Mucosa of descending colon (tissue), 3 donors: Measurements from ENCODE around the gene GATAD2B. TPM values are rescaled to one million over a fixed set of nuclear protein-coding genes. Genes with fewer than 3 reads are reported as not detected.

Experiments
- ATAC-seq: fragments of 200-7000 bp; cut with Tn5 transposase; one replicate; pipeline ENCODE4 v1.9.1; 2020; ENCODE audit warnings: mild to moderate bottlenecking, moderate library complexity
- DNase-seq, 3 donors: peaks; one replicate each; pipeline ENCODE4 v3.0.0-alpha.2; 2020
- H3K36me3 ChIP-seq: fragments of 200-600 bp; one replicate; pipeline ENCODE4 v1.8.0; 2021; ENCODE audit warnings: low read depth, mild to moderate bottlenecking
- H3K4me1 ChIP-seq: fragments of 200-600 bp; one replicate; pipeline ENCODE4 v1.8.0; 2021; ENCODE audit warnings: low read depth, mild to moderate bottlenecking
- H3K4me3 ChIP-seq: fragments of 200-600 bp; one replicate; pipeline ENCODE4 v1.8.0; 2021; ENCODE audit warnings: mild to moderate bottlenecking
- H3K9me3 ChIP-seq: fragments of 200-600 bp; one replicate; pipeline ENCODE4 v1.8.0; 2021; ENCODE audit warnings: mild to moderate bottlenecking
- intact Hi-C, 2 donors: fragments of 100-400 bp; cut with DNase I in 1 of 2; cut with micrococcal nuclease in 1 of 2; formaldehyde crosslinking; loops; one replicate each; pipeline versions ENCODE4 v1.11.0 to v1.11.1; 2022; cut with DNase I, micrococcal nuclease
- total RNA-seq, 3 donors: library from RNA; stranded (reverse); fragmentation: NEBNext Ultra II Directional in 2 of 3; extraction: Animal tissue kit (Norgen Biotek cat#: 25700) in 2 of 3; gene quantifications; one replicate each; pipeline versions ENCODE4 v1.2.1 to v1.2.4, GENCODE V29; 2021 to 2023
- TF ChIP-seq, protein P1 (sequence below): fragments of 200-600 bp; IDR thresholded peaks from one replicate; pipeline ENCODE4 v1.8.0; 2022; ENCODE audit warnings: antibody characterized with exemption, mild to moderate bottlenecking
- donor health status: DM: no; HTN: no; CAD: no; lungs with moderate emphysema.
- donor health status: DM: no; HTN: no; CAD: no.
- donor health status: DM: no; HTN: yes; CAD: no.

The GATAD2B gene
- total RNA-seq, 3 donors from 2014 or later: 34.4 to 64.8 (median 36.3) TPM

DNA sequence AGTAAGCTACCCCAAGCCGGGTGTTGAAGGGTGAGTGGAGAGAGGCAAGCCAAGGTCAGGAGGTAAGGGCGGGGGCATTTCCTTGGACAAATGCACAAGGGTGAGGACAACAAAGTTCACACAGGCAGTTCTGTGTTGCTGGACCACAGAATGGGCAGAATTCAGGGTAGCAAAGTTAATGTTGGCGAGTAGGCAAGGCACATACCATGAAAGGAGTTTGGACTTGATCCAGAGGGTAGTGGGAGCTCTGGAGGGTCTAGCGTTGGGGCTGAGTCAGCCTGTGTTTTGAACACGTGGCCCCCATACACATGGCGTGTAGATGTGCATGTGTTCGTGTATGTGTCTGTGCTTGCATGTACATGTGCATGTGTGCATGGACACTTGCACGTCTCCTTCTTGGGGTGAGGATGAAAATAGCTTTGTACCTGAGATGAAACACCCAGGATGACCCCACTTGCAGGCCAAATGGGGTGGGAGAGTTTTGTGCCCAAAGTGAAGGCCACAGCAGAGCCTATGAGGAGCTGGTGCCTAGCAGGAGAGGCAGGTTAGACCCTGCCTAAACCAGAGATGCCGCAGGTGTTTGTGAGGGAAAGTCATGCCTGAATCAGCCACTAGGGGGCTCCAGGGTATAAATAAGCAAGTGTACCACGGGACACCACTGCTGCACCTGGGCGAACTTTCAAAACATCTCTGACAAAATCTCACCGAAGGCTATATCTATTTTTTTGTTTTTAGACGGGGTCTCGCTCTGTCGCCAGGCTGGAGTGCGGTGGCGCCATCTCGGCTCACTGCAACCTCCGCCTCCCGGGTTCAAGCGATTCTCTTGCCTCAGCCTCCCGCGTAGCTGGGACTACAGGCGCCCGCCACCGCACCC, 125.7 kb downstream of the GATAD2B start:
- H3K9me3 ChIP-seq: no peaks in the 10 kb centered on the region
- intact Hi-C loops: loop anchor here in 1 of 2 donors (10.0 kb wide), 2 partner anchors 148 to 188 kb away; partner anchors contain the start of genes DENND4B and RAB13
- TF ChIP-seq, protein P1, sequence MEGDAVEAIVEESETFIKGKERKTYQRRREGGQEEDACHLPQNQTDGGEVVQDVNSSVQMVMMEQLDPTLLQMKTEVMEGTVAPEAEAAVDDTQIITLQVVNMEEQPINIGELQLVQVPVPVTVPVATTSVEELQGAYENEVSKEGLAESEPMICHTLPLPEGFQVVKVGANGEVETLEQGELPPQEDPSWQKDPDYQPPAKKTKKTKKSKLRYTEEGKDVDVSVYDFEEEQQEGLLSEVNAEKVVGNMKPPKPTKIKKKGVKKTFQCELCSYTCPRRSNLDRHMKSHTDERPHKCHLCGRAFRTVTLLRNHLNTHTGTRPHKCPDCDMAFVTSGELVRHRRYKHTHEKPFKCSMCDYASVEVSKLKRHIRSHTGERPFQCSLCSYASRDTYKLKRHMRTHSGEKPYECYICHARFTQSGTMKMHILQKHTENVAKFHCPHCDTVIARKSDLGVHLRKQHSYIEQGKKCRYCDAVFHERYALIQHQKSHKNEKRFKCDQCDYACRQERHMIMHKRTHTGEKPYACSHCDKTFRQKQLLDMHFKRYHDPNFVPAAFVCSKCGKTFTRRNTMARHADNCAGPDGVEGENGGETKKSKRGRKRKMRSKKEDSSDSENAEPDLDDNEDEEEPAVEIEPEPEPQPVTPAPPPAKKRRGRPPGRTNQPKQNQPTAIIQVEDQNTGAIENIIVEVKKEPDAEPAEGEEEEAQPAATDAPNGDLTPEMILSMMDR: peak; percentile 76

DNA sequence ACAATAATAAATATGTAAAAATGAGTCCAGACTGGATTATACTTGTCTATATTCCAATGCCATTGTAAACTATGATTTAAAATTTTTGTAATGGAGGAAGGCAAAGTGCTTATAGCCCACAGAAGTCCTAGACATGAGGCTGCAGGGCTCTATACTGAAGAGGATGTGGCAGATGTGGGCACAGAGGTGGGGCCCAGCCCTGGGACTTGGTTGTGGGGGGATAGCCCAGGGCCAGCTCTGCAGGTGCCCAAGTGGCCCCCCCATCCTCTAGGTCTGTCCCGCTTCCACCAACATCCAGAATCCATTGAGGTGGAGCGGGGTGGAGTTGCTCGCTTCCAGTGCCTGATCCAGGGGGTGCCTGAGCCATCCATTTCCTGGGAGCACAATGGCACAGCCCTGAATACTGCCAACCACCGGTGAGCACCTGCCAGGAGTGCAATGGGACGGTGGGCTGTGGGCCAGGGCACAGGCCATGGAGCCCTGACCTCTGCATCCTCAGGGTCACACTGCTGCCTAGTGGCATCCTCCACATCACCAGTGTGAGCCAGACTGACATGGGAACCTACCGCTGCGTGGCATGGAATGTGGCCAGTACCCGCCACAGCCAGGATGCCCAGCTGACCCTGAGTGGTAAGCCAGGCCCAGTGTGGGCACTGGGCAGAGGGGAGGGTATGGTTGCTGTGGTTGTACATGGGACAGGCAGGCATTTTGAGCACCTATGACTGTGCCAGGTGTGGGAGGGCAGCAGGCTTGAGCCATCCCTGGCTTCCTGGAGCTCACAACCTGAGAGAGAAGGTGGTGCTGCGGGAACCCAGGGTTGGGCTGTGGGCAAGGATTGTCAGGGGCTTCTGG, 126.6 kb downstream of the GATAD2B start:
- ATAC-seq (no peak), DNase-seq (peak in 1 of 3 donors; percentile 43)
- Histone ChIP-seq H3K9me3 (no peaks in the 10 kb centered on the region), H3K4me1 (peaks cover 4% of the 10 kb centered on the region), H3K36me3 (no peaks in the 10 kb centered on the region), H3K4me3 (no peak overlapping the region)
- TF ChIP-seq, protein P1: no peak
- intact Hi-C loops: loop anchor here in 1 of 2 donors (10.0 kb wide), 2 partner anchors 149 to 189 kb away; partner anchors contain the start of genes DENND4B and RAB13

More for the DNA sequence above, 125.7 kb downstream of the GATAD2B start:
- H3K4me3 ChIP-seq: no peak overlapping the region
- H3K4me1 ChIP-seq: peaks cover 4% of the 10 kb centered on the region
- DNase-seq: peak; percentile 60 to 98 (median 71)
- ATAC-seq: peak; percentile 88
- H3K36me3 ChIP-seq: no peaks in the 10 kb centered on the region

DNA sequence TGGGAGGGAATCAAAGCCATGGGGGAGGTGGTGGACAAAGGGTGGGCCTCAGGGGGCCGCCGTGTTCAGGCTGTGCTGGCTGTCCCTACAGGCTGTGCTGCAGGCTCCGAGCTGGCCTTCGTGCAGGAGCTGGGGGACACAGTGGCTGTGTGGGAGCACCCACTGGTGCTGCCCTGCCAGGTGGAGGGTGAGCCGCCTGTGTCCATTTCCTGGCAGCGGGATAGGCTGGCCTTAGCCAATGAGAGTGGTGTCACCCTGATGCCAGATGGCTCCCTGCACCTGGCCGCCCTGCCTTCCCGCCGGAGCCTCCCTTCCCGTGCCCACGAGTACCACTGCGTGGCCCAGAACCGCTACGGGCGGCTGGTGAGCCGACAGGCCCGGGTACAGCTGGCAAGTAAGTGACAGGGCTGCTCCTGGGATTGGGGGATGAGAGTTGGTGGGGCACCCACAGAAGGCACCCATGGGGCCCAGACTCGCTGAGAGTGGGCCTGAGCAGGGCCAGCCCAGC, 127.4 kb downstream of the GATAD2B start:
- Histone ChIP-seq H3K4me3 (no peak overlapping the region), H3K9me3 (no peaks in the 10 kb centered on the region), H3K36me3 (no peaks in the 10 kb centered on the region), H3K4me1 (peaks cover 8% of the 10 kb centered on the region)
- DNase-seq (peak in 1 of 3 donors; percentile 48), ATAC-seq (no peak)
- TF ChIP-seq, protein P1: no peak
- intact Hi-C loops: loop anchor here in 1 of 2 donors (10.0 kb wide), 2 partner anchors 149 to 189 kb away; partner anchors contain the start of genes DENND4B and RAB13

DNA sequence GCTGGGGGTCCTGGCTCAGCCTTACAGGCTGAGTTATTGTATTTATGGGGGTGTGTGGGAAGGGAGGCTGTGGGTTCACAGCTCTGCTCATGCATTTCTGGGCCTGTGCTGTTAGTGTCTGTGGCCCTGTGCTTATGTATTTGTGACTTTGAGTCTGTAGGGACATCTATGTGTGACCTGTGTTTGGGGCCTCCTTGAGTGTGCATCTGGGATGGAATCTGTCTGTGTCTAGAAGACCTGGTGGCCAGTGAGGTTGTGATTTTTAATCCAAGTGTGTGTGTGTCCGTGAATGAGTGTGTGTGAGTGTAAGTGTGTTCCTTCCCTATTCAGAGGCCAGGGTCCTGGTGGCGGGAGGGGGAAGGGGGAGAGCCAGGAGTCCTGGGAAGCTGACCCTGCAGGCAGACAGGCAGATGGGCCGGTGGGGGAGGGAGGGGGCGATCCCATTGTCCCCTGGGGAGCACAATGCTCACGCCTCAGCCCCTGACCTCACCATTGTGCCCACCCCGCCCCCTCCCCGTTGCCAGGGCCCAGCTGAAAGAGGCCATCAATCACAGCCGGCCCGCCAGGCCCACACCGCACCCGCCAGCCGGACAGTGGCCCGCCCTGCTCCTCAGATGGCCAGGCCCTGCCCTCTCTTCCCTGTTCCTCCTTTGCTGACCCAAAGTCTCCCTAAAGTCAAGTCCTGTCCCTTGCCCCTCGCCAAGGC, 128.0 kb downstream of the GATAD2B start:
- H3K4me1 ChIP-seq: peaks cover 8% of the 10 kb centered on the region
- TF ChIP-seq, protein P1: no peak
- H3K36me3 ChIP-seq: no peaks in the 10 kb centered on the region
- ATAC-seq: no peak
- no peaks in the 10 kb centered on the region for H3K9me3 ChIP-seq
- intact Hi-C loops: loop anchor here in 1 of 2 donors (10.0 kb wide), 2 partner anchors 150 to 190 kb away; partner anchors contain the start of genes DENND4B and RAB13
- peak in 1 of 3 donors; percentile 45 for DNase-seq
- no peak overlapping the region for H3K4me3 ChIP-seq
